HG02938 (cell line): ENCODE data around the gene RAET1E.
"Not testable (repeated sequence)": the region's sequence is repeated elsewhere in the genome, so short reads cannot be mapped to it uniquely, and the experiment has no call there.

Experiments
- ATAC-seq: cut with Tn5 transposase; IDR thresholded peaks from one replicate; pipeline ENCODE4 v1.9.1; 2021; ENCODE audit warnings: mild to moderate bottlenecking, moderate library complexity; ENCODE audit not compliant: unreplicated experiment

Gene RAET1E

GRCh38 chr6:149863698-149864577 is 34.0 kb downstream of the RAET1E start, which contains the start of gene LRP11:
LRP11 (minus strand) TSS chr6:149864359; CDS start chr6:149864020, 339 bp downstream.
- peak; percentile 71 for ATAC-seq

GRCh38 chr6:149862922-149863697 is 34.8 kb downstream of the RAET1E start:
- no peak for ATAC-seq

GRCh38 chr6:149862424-149862738 is 35.5 kb downstream of the RAET1E start:
- ATAC-seq = not testable (repeated sequence)

GRCh38 chr6:149861603-149862423 is 36.1 kb downstream of the RAET1E start:
- no peak for ATAC-seq

- ATAC-seq = no peak
Measured at GRCh38 chr6:149860834-149861602, 36.9 kb downstream of the RAET1E start.

GRCh38 chr6:149860513-149860833 is 37.4 kb downstream of the RAET1E start:
- no peak for ATAC-seq

- no peak for ATAC-seq
Measured at GRCh38 chr6:149859938-149860337, 38.0 kb downstream of the RAET1E start.

- ATAC-seq = no peak
Measured at GRCh38 chr6:149859368-149859767, 38.5 kb downstream of the RAET1E start.

- no peak for ATAC-seq
Measured at GRCh38 chr6:149857541-149857940, 40.4 kb downstream of the RAET1E start.

- no peak for ATAC-seq
Measured at GRCh38 chr6:149856256-149856994, 41.5 kb downstream of the RAET1E start.

- no peak for ATAC-seq
Measured at GRCh38 chr6:149855741-149856140, 42.2 kb downstream of the RAET1E start.

- no peak for ATAC-seq
Measured at GRCh38 chr6:149855040-149855654, 42.8 kb downstream of the RAET1E start.

GRCh38 chr6:149854532-149854931 is 43.4 kb downstream of the RAET1E start:
- no peak for ATAC-seq

GRCh38 chr6:149854017-149854416 is 43.9 kb downstream of the RAET1E start:
- ATAC-seq = not testable (repeated sequence)

GRCh38 chr6:149852881-149853280 is 45.0 kb downstream of the RAET1E start:
- ATAC-seq = no peak

- no peak for ATAC-seq
Measured at GRCh38 chr6:149852180-149852579, 45.7 kb downstream of the RAET1E start.

- no peak for ATAC-seq
Measured at GRCh38 chr6:149851461-149852110, 46.3 kb downstream of the RAET1E start.

- ATAC-seq = not testable (repeated sequence)
Measured at GRCh38 chr6:149848343-149848742, 49.6 kb downstream of the RAET1E start.
